Neural progenitor cell (in vitro differentiated cells): ENCODE measurements around the gene LRRC46. TPM values are rescaled to one million over a fixed set of nuclear protein-coding genes. Genes with fewer than 3 reads are reported as not detected.

Source experiments
- DNase-seq: peaks from one replicate; pipeline ENCODE4 v3.0.0-alpha.2; 2016; ENCODE audit warnings: low spot score
- H2AFZ ChIP-seq: fragments of 200-600 bp; sonication (generic); replicated peaks from 2 replicates; pipeline ENCODE4 v1.6.1; 2016; ENCODE audit warnings: antibody characterized with exemption
- H3F3A ChIP-seq: fragments of 200-600 bp; sonication (generic); 2 replicates; pipeline ENCODE4 v1.6.1; 2016; ENCODE audit warnings: antibody characterized with exemption, low read depth
- H3K27ac ChIP-seq: fragments of 200-600 bp; sonication (generic); 2 replicates; pipeline ENCODE4 v1.5.1; 2016; ENCODE audit warnings: mild to moderate bottlenecking
- H3K27me3 ChIP-seq: fragments of 200-600 bp; sonication (generic); 2 replicates; pipeline ENCODE4 v1.6.1; 2016; ENCODE audit warnings: mild to moderate bottlenecking, moderate library complexity
- H3K36me3 ChIP-seq: fragments of 200-600 bp; sonication (generic); 2 replicates; pipeline ENCODE4 v1.5.1; 2016
- H3K4me1 ChIP-seq: fragments of 200-600 bp; sonication (generic); 2 replicates; pipeline ENCODE4 v1.6.1; 2016; ENCODE audit warnings: mixed run types
- H3K4me2 ChIP-seq: fragments of 200-600 bp; sonication (generic); 2 replicates; pipeline ENCODE4 v1.6.1; 2016
- H3K4me3 ChIP-seq: fragments of 200-600 bp; sonication (generic); 2 replicates; pipeline ENCODE4 v1.5.1; 2016
- H3K79me2 ChIP-seq: fragments of 200-600 bp; sonication (generic); 2 replicates; pipeline ENCODE4 v1.6.1; 2016; ENCODE audit warnings: low read depth
- H3K9ac ChIP-seq: fragments of 200-600 bp; sonication (generic); 2 replicates; pipeline ENCODE4 v1.6.1; 2016
- H3K9me3 ChIP-seq: fragments of 200-600 bp; sonication (generic); 2 replicates; pipeline ENCODE4 v1.5.1; 2016; ENCODE audit warnings: low read depth
- H4K20me1 ChIP-seq: fragments of 200-600 bp; sonication (generic); 2 replicates; pipeline ENCODE4 v1.6.1; 2016; ENCODE audit warnings: low read depth
- H3K27ac Mint-ChIP-seq: 3 replicates; pipeline ENCODE4 v1.8.0; 2021; ENCODE audit warnings: mixed read lengths
- H3K27me3 Mint-ChIP-seq: 2 replicates; pipeline ENCODE4 v1.8.0; 2022; ENCODE audit warnings: low read depth, mild to moderate bottlenecking, inconsistent platforms, moderate library complexity, mixed read lengths; ENCODE audit not compliant: insufficient read depth
- H3K36me3 Mint-ChIP-seq: 3 replicates; pipeline ENCODE4 v1.8.0; 2021; ENCODE audit warnings: mixed read lengths
- H3K4me1 Mint-ChIP-seq: 3 replicates; pipeline ENCODE4 v1.8.0; 2021; ENCODE audit warnings: mixed read lengths
- H3K4me3 Mint-ChIP-seq: 3 replicates; pipeline ENCODE4 v1.8.0; 2021; ENCODE audit warnings: mild to moderate bottlenecking, moderate library complexity, mixed read lengths
- H3K9me3 Mint-ChIP-seq: 3 replicates; pipeline ENCODE4 v1.8.0; 2020; ENCODE audit warnings: mixed read lengths
- EZH2 ChIP-seq: fragments of 200-600 bp; sonication (generic); IDR thresholded peaks from 2 replicates; pipeline ENCODE4 v1.6.1; 2017; ENCODE audit warnings: antibody characterized with exemption, mild to moderate bottlenecking, moderate library complexity
- EZH2phosphoT487 ChIP-seq: fragments of 200-600 bp; sonication (generic); IDR thresholded peaks from 2 replicates; pipeline ENCODE4 v1.6.1; 2017; ENCODE audit warnings: antibody characterized with exemption
- total RNA-seq: library from RNA; depleted of rRNA; stranded (reverse); fragments of >200 nt; gene quantifications from 2 replicates; pipeline ENCODE4 v1.2.3, GENCODE V29; 2015; ENCODE audit warnings: low replicate concordance
- TF ChIP-seq, protein P1 (sequence below): fragments of 200-600 bp; sonication (generic); IDR thresholded peaks from 2 replicates; pipeline ENCODE4 v1.5.1; 2017; ENCODE audit warnings: antibody characterized with exemption, mild to moderate bottlenecking

LRRC46 gene
- total RNA-seq, 1 donor from 2014 or later, result 0.06 TPM

DNA sequence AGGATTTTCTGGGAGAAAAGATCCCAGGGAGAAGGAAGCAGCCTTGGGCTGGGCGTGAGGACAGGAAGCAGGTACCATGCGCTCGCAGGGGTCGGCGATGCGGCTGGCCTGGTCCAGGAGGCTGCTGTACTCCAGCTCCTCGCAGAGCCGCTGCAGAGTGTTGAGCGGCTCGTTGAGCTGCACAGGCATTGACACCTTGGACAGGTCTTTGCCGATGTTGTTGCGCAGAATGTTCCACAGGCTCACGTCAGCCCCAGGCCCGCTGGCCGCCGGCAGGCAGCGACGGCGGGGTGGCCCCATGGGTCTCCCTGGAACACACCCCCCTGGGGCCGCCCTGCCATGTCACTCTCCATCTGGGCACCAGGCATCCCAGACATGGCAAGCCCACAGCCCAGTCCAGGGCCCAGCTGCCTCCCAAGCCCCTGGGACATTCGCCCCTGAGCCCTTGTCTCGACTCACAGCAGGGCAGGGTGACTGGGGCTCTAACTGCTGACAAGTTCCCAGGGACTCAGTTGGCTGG is 17.9 kb upstream of the LRRC46 start:
- no peaks in the 10 kb centered on the region for H3K4me1 ChIP-seq
- Mint-ChIP-seq H3K4me3 (no peak overlapping the region), H3K27me3 (peaks cover 4% of the 10 kb centered on the region), H3K4me1 (peaks cover 7% of the 10 kb centered on the region), H3K36me3 (peaks cover 9% of the 10 kb centered on the region), H3K27ac (no peak overlapping the region), H3K9me3 (no peaks in the 10 kb centered on the region)
- H3K79me2 ChIP-seq, result no peaks in the 10 kb centered on the region
- H4K20me1 ChIP-seq, result no peaks in the 10 kb centered on the region
- H3F3A ChIP-seq, result no peaks in the 10 kb centered on the region
- no peak overlapping the region for H3K4me2 ChIP-seq
- no peaks in the 10 kb centered on the region for H3K36me3 ChIP-seq
- no peak for DNase-seq
- no peaks in the 10 kb centered on the region for H3K27me3 ChIP-seq
- no peak overlapping the region for H2AFZ ChIP-seq
- no peak overlapping the region for H3K27ac ChIP-seq
- no peaks in the 10 kb centered on the region for H3K9me3 ChIP-seq
- no peak overlapping the region for H3K9ac ChIP-seq
- H3K4me3 ChIP-seq, result no peak overlapping the region
- no peak for TF ChIP-seq EZH2
- TF ChIP-seq, protein P1, sequence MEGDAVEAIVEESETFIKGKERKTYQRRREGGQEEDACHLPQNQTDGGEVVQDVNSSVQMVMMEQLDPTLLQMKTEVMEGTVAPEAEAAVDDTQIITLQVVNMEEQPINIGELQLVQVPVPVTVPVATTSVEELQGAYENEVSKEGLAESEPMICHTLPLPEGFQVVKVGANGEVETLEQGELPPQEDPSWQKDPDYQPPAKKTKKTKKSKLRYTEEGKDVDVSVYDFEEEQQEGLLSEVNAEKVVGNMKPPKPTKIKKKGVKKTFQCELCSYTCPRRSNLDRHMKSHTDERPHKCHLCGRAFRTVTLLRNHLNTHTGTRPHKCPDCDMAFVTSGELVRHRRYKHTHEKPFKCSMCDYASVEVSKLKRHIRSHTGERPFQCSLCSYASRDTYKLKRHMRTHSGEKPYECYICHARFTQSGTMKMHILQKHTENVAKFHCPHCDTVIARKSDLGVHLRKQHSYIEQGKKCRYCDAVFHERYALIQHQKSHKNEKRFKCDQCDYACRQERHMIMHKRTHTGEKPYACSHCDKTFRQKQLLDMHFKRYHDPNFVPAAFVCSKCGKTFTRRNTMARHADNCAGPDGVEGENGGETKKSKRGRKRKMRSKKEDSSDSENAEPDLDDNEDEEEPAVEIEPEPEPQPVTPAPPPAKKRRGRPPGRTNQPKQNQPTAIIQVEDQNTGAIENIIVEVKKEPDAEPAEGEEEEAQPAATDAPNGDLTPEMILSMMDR, result no peak
- TF ChIP-seq EZH2phosphoT487, result no peak

DNA sequence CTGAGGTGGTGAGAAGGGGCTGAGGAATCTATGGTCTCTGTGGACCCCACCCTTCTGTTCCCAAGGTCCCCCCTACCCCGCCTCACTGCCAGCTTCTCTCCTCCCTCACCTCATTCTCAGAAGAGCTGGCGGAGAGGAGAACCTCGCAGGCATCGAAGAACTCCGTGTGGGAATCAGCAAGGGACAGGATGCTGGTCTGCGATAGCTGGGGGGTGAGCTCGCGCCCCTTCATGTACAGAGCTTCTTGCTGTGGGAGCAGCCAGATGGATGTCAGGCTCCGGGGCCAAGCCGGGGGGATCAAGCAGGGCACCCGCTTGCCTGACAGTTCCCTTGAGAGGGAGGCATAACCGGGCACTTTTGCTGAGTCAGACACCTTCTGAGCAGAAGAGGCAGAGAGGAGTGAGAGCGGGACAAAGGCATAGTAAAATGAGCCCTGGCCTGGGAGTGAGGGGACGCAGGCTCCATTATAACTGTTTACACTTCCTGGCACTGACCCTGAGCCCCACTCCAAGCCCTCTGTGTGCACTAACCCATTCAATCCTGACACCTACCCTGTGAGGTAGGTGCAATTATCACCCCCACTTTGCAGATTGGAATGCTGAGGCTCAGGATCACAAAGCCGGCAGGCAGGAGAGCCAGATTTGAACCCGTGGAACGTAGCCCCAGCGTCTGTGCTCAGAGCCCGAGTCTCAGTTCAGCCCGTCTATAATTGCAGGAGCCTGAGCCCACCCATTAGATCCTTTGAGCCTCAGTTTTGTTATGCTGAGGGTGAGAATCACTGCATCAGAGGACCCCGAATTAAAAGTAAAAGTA is 16.2 kb upstream of the LRRC46 start:
- no peaks in the 10 kb centered on the region for H3K79me2 ChIP-seq
- peaks cover 9% of the 10 kb centered on the region for H3K36me3 Mint-ChIP-seq
- H3K27ac ChIP-seq, result no peak overlapping the region
- no peaks in the 10 kb centered on the region for H3K9me3 ChIP-seq
- no peaks in the 10 kb centered on the region for H3F3A ChIP-seq
- no peaks in the 10 kb centered on the region for H3K36me3 ChIP-seq
- peaks cover 4% of the 10 kb centered on the region for H3K27me3 Mint-ChIP-seq
- no peaks in the 10 kb centered on the region for H4K20me1 ChIP-seq
- DNase-seq, result no peak
- TF ChIP-seq EZH2phosphoT487 (no peak), EZH2 (no peak)
- TF ChIP-seq, protein P1, result no peak
- no peaks in the 10 kb centered on the region for H3K27me3 ChIP-seq
- H3K4me2 ChIP-seq, result no peak overlapping the region
- H3K9ac ChIP-seq, result no peak overlapping the region
- H3K4me3 ChIP-seq, result no peak overlapping the region
- H3K9me3 Mint-ChIP-seq, result no peaks in the 10 kb centered on the region
- no peak overlapping the region for H3K4me3 Mint-ChIP-seq
- peaks cover 2% of the 10 kb centered on the region for H3K4me1 Mint-ChIP-seq
- H3K27ac Mint-ChIP-seq, result peak overlapping the region; percentile 33
- H2AFZ ChIP-seq, result no peak overlapping the region
- no peaks in the 10 kb centered on the region for H3K4me1 ChIP-seq

- Mint-ChIP-seq H3K4me3 (no peak overlapping the region), H3K9me3 (no peaks in the 10 kb centered on the region), H3K4me1 (peaks cover 8% of the 10 kb centered on the region), H3K27me3 (peaks cover 2% of the 10 kb centered on the region), H3K27ac (no peak overlapping the region), H3K36me3 (peaks cover 9% of the 10 kb centered on the region)
- Histone ChIP-seq H3K9me3 (no peaks in the 10 kb centered on the region), H3K4me2 (no peak overlapping the region), H3K4me3 (no peak overlapping the region), H3K9ac (no peak overlapping the region), H3K36me3 (no peaks in the 10 kb centered on the region), H4K20me1 (peaks cover 5% of the 10 kb centered on the region), H2AFZ (no peak overlapping the region), H3F3A (no peaks in the 10 kb centered on the region), H3K4me1 (peaks cover 4% of the 10 kb centered on the region), H3K27ac (no peak overlapping the region), H3K27me3 (no peaks in the 10 kb centered on the region), H3K79me2 (no peaks in the 10 kb centered on the region)
- TF ChIP-seq, protein P1, result no peak
- TF ChIP-seq EZH2, result no peak
- TF ChIP-seq EZH2phosphoT487, result no peak
- no peak for DNase-seq
Observed at GRCh38 chr17:47816111-47816735, 15.2 kb upstream of the LRRC46 start.
